Measurements from ENCODE around the gene ZNF80. TPM values are rescaled to one million over a fixed set of nuclear protein-coding genes. Genes with fewer than 3 reads are reported as not detected.
"Not testable (repeated sequence)": the region's sequence is repeated elsewhere in the genome, so short reads cannot be mapped to it uniquely, and the experiment has no call there.

Gene ZNF80
- total RNA-seq (2021; ENCODE audit: unreplicated experiment): not detected
- not detected for polyA plus RNA-seq (2012; ENCODE audit: insufficient read length)
- Bru-seq, nascent RNA: not detected
- BruChase-seq, experiment 1, labeled RNA remaining after a 2-hour chase: not detected
- BruChase-seq, experiment 2, labeled RNA remaining after a 6-hour chase: not detected
- long read RNA-seq: 0 reads

DNA sequence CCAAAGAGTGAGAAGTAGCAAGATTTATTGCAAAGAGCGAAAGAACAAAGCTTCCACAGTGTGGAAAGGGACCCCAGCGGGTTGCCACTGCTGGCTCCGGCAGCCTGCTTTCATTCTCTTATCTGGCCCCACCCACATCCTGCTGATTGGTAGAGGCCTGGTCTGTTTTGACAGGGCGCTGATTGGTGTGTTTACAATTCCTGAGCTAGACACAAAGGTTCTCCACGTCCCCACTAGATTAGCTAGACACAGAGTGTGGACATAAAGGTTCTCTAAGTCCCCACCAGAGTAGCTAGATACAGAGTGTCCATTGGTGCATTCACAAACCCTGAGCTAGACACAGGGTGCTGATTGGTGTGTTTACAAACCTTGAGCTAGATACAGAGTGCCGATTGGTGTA lies at the start of gene ZNF80:
TSS of gene ZNF80 (minus strand) at position 101 of the 400 bp plus-strand sequence. CDS start 504 bp downstream, outside the sequence.
- H3K36me3 ChIP-seq (ENCODE audit: control insufficient read depth, insufficient read depth, low read length); H3K27me3 ChIP-seq (ENCODE audit: control insufficient read depth, insufficient read depth, low read length); DNase-seq (ENCODE audit: low read depth, low spot score); ATAC-seq; H3K9me3 ChIP-seq (ENCODE audit: control insufficient read depth, insufficient read depth, low read depth, low read length); H3K4me1 ChIP-seq (ENCODE audit: control insufficient read depth, insufficient read depth, low read length); intact Hi-C loops (cut with micrococcal nuclease; ENCODE audit: unreplicated experiment); CTCF ChIA-PET; H3K4me3 ChIP-seq (ENCODE audit: low read depth in 2 of 2, low read length in 2 of 2); H3K27ac ChIP-seq (ENCODE audit: low read length); BruUV-seq (replicated peaks); in situ Hi-C loops (cut with HindIII; ENCODE audit: low pct_unique_long_range_greater_than_20kb, low sequenced_read_pairs): not testable (repeated sequence)
- POLR2A ChIA-PET: interaction anchor here (0.6 kb wide), 1 partner anchor 11 kb away, joined by 3 read pairs; no protein-coding TSS in a partner anchor

DNA sequence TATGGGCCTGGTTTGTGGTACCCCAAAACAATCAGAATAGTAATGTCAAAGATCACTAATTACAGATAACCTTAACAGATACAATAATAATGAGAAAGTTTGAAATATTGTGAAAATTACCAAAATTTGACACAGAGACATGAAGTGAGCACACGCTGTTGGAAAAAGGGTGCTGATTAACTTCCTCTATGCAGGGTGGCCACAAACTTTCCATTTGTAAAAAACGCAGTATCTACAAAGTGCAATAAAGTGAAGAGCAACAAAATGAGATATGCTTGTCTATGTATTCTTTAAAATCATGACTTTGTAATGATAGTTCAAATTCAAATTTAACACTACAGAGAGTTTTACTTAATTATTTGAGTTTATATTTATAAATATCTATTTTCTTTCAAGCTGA lies 48.9 kb upstream of the ZNF80 start:
- TF ChIP-seq TCF7L2 (IDR thresholded peaks at IDR 0.05; ENCODE audit: low read depth, low read length) (no peak), SIN3A (IDR thresholded peaks at IDR 0.05; ENCODE audit: borderline replicate concordance, insufficient read depth, low read depth, low read length) (no peak)
- TF ChIP-seq, protein P1, sequence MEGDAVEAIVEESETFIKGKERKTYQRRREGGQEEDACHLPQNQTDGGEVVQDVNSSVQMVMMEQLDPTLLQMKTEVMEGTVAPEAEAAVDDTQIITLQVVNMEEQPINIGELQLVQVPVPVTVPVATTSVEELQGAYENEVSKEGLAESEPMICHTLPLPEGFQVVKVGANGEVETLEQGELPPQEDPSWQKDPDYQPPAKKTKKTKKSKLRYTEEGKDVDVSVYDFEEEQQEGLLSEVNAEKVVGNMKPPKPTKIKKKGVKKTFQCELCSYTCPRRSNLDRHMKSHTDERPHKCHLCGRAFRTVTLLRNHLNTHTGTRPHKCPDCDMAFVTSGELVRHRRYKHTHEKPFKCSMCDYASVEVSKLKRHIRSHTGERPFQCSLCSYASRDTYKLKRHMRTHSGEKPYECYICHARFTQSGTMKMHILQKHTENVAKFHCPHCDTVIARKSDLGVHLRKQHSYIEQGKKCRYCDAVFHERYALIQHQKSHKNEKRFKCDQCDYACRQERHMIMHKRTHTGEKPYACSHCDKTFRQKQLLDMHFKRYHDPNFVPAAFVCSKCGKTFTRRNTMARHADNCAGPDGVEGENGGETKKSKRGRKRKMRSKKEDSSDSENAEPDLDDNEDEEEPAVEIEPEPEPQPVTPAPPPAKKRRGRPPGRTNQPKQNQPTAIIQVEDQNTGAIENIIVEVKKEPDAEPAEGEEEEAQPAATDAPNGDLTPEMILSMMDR (IDR thresholded peaks at IDR 0.05): no peak
- TF ChIP-seq, protein P2, sequence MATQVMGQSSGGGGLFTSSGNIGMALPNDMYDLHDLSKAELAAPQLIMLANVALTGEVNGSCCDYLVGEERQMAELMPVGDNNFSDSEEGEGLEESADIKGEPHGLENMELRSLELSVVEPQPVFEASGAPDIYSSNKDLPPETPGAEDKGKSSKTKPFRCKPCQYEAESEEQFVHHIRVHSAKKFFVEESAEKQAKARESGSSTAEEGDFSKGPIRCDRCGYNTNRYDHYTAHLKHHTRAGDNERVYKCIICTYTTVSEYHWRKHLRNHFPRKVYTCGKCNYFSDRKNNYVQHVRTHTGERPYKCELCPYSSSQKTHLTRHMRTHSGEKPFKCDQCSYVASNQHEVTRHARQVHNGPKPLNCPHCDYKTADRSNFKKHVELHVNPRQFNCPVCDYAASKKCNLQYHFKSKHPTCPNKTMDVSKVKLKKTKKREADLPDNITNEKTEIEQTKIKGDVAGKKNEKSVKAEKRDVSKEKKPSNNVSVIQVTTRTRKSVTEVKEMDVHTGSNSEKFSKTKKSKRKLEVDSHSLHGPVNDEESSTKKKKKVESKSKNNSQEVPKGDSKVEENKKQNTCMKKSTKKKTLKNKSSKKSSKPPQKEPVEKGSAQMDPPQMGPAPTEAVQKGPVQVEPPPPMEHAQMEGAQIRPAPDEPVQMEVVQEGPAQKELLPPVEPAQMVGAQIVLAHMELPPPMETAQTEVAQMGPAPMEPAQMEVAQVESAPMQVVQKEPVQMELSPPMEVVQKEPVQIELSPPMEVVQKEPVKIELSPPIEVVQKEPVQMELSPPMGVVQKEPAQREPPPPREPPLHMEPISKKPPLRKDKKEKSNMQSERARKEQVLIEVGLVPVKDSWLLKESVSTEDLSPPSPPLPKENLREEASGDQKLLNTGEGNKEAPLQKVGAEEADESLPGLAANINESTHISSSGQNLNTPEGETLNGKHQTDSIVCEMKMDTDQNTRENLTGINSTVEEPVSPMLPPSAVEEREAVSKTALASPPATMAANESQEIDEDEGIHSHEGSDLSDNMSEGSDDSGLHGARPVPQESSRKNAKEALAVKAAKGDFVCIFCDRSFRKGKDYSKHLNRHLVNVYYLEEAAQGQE (IDR thresholded peaks at IDR 0.05; ENCODE audit: insufficient read depth in 1 of 2, low read depth in 2 of 2, low read length in 1 of 2): no peak
- DNase-seq (ENCODE audit: low read depth, low spot score): no peak
- intact Hi-C loops (cut with micrococcal nuclease; ENCODE audit: unreplicated experiment) (no loop called here), in situ Hi-C loops (cut with HindIII; ENCODE audit: low pct_unique_long_range_greater_than_20kb, low sequenced_read_pairs) (no loop called here)
- no peaks in the 10 kb centered on the region for H3K27me3 ChIP-seq (ENCODE audit: control insufficient read depth, insufficient read depth, low read length)
- CTCF ChIA-PET: no interaction called here
- POLR2A ChIA-PET: no interaction called here
- H3K9me3 ChIP-seq (ENCODE audit: control insufficient read depth, insufficient read depth, low read depth, low read length): no peaks in the 10 kb centered on the region
- no peak overlapping the region for H3K4me3 ChIP-seq (ENCODE audit: low read depth in 2 of 2, low read length in 2 of 2)
- no peak for ATAC-seq
- H3K27ac ChIP-seq (ENCODE audit: low read length): no peak overlapping the region
- no peaks in the 10 kb centered on the region for H3K36me3 ChIP-seq (ENCODE audit: control insufficient read depth, insufficient read depth, low read length)
- BruUV-seq (replicated peaks): no TSS peak
- H3K4me1 ChIP-seq (ENCODE audit: control insufficient read depth, insufficient read depth, low read length): no peaks in the 10 kb centered on the region

DNA sequence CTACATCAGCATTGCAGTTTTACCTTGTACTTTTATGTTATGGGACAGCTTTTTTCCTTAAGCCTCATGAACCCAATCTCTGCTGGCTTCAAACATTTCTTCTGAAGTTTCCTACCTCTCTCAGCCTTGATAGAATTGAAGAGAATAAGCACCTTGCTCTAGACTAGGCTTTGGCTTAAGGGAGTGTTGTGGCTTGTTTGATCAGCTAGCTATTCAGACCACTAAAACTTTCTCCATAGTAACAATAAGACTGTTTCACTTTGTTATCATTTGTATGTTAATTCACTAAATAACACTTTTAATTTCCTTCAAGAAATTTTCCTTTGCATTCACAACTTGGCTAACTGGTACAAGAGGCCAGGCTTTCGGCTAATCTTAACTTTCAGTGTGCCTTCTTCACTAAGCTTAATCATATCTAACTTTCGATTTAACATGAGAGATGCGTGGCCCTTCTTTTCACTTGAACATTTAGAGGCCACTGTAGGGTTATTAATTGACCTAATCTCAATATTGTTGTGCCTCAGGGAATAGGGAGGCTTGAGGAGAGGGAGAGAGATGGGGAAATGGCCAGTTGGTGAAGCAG lies 48.4 kb upstream of the ZNF80 start:
- TF ChIP-seq SIN3A (IDR thresholded peaks at IDR 0.05; ENCODE audit: borderline replicate concordance, insufficient read depth, low read depth, low read length) (no peak), POLR2AphosphoS5 (IDR thresholded peaks at IDR 0.05; ENCODE audit: low read depth, low read length) (no peak), TCF7L2 (IDR thresholded peaks at IDR 0.05; ENCODE audit: low read depth, low read length) (no peak)
- TF ChIP-seq, protein P2 (IDR thresholded peaks at IDR 0.05; ENCODE audit: insufficient read depth in 1 of 2, low read depth in 2 of 2, low read length in 1 of 2): no peak
- TF ChIP-seq, protein P1 (IDR thresholded peaks at IDR 0.05): no peak
- intact Hi-C loops (cut with micrococcal nuclease; ENCODE audit: unreplicated experiment): no loop called here
- DNase-seq (ENCODE audit: low read depth, low spot score): no peak
- in situ Hi-C loops (cut with HindIII; ENCODE audit: low pct_unique_long_range_greater_than_20kb, low sequenced_read_pairs): no loop called here
- ATAC-seq: no peak
- no TSS peak for BruUV-seq (replicated peaks)
- Histone ChIP-seq H3K9me3 (ENCODE audit: control insufficient read depth, insufficient read depth, low read depth, low read length) (no peaks in the 10 kb centered on the region), H3K27me3 (ENCODE audit: control insufficient read depth, insufficient read depth, low read length) (no peaks in the 10 kb centered on the region), H3K4me3 (ENCODE audit: low read depth in 2 of 2, low read length in 2 of 2) (no peak overlapping the region), H3K4me1 (ENCODE audit: control insufficient read depth, insufficient read depth, low read length) (no peaks in the 10 kb centered on the region), H3K36me3 (ENCODE audit: control insufficient read depth, insufficient read depth, low read length) (no peaks in the 10 kb centered on the region), H3K27ac (ENCODE audit: low read length) (no peak overlapping the region)
- CTCF ChIA-PET: no interaction called here
- POLR2A ChIA-PET: no interaction called here
